ENCODE data around the gene DLGAP1. TPM values are rescaled to one million over a fixed set of nuclear protein-coding genes. Genes with fewer than 3 reads are reported as not detected.

DLGAP1 gene
- total RNA-seq, 2 experiments from 2014 or later: 0.31 to 0.36 TPM

- H3K4me1 Mint-ChIP-seq (ENCODE audit: low read depth): peaks cover 13% of the 10 kb centered on the region
- Histone ChIP-seq H3K27me3 (ENCODE audit: control insufficient read depth in 1 of 2, insufficient read depth in 2 of 2, low read length in 2 of 2) (peaks cover 0 to 2% of the 10 kb centered on the region in 2 experiments), H3K27ac (ENCODE audit: low read depth in 1 of 2, low read length in 2 of 2) (no peak overlapping the region), H3K4me1 (ENCODE audit: insufficient read depth, low read length) (no peaks in the 10 kb centered on the region), H3K4me3 (ENCODE audit: low read length) (no peak overlapping the region), H3K36me3 (ENCODE audit: insufficient read depth, low read length) (no peaks in the 10 kb centered on the region), H3K9me3 (ENCODE audit: control insufficient read depth in 1 of 2, insufficient read depth in 1 of 2, low read length in 2 of 2) (no peaks in the 10 kb centered on the region)
- H3K36me3 Mint-ChIP-seq (ENCODE audit: low read depth): no peaks in the 10 kb centered on the region
- POLR2A ChIA-PET: no interaction called here
- no peak for ATAC-seq (ENCODE audit: poor library complexity)
- intact Hi-C loops (cut with DNase I, micrococcal nuclease): no loop called here
- no peak for TF ChIP-seq CTCF (IDR thresholded peaks at IDR 0.05)
- H3K27ac Mint-ChIP-seq: no peak overlapping the region
- no peaks in the 10 kb centered on the region for H3K9me3 Mint-ChIP-seq
- H3K4me3 Mint-ChIP-seq: no peak overlapping the region
- CTCF ChIA-PET: no interaction called here
- DNase-seq: no peak
- peaks cover 33% of the 10 kb centered on the region for H3K27me3 Mint-ChIP-seq
Measured at GRCh38 chr18:3712491-3712890, 742.6 kb downstream of the DLGAP1 start.

GRCh38 chr18:3710712-3711301 lies 744.3 kb downstream of the DLGAP1 start:
- DNase-seq: peak in 2 of 14 experiments; percentile 24 to 27
- H3K36me3 Mint-ChIP-seq (ENCODE audit: low read depth): no peaks in the 10 kb centered on the region
- intact Hi-C loops (cut with DNase I, micrococcal nuclease): no loop called here
- H3K27ac Mint-ChIP-seq: no peak overlapping the region
- Histone ChIP-seq H3K4me1 (ENCODE audit: insufficient read depth, low read length) (no peaks in the 10 kb centered on the region), H3K36me3 (ENCODE audit: insufficient read depth, low read length) (no peaks in the 10 kb centered on the region), H3K27ac (ENCODE audit: low read depth in 1 of 2, low read length in 2 of 2) (no peak overlapping the region), H3K9me3 (ENCODE audit: control insufficient read depth in 1 of 2, insufficient read depth in 1 of 2, low read length in 2 of 2) (no peaks in the 10 kb centered on the region), H3K27me3 (ENCODE audit: control insufficient read depth in 1 of 2, insufficient read depth in 2 of 2, low read length in 2 of 2) (peaks cover 0 to 2% of the 10 kb centered on the region in 2 experiments), H3K4me3 (ENCODE audit: low read length) (no peak overlapping the region)
- H3K27me3 Mint-ChIP-seq: peaks cover 41% of the 10 kb centered on the region
- no peak for TF ChIP-seq CTCF (IDR thresholded peaks at IDR 0.05)
- no peaks in the 10 kb centered on the region for H3K9me3 Mint-ChIP-seq
- no peak overlapping the region for H3K4me3 Mint-ChIP-seq
- ATAC-seq (ENCODE audit: poor library complexity): no peak
- peaks cover 13% of the 10 kb centered on the region for H3K4me1 Mint-ChIP-seq (ENCODE audit: low read depth)
- ChIA-PET CTCF (no interaction called here), POLR2A (no interaction called here)

GRCh38 chr18:3709205-3709604 lies 745.9 kb downstream of the DLGAP1 start:
- H3K9me3 Mint-ChIP-seq: no peaks in the 10 kb centered on the region

More at GRCh38 chr18:3709205-3709604, 745.9 kb downstream of the DLGAP1 start:
- H3K9me3 ChIP-seq (ENCODE audit: control insufficient read depth in 1 of 2, insufficient read depth in 1 of 2, low read length in 2 of 2): no peaks in the 10 kb centered on the region
- no peaks in the 10 kb centered on the region for H3K36me3 ChIP-seq (ENCODE audit: insufficient read depth, low read length)
- intact Hi-C loops (cut with DNase I, micrococcal nuclease): loop anchor here in 1 of 2 experiments (10.0 kb wide), 1 partner anchor 286 kb away; no protein-coding TSS in a partner anchor
- DNase-seq (no peak), ATAC-seq (ENCODE audit: poor library complexity) (no peak)
- Mint-ChIP-seq H3K27me3 (peaks cover 44% of the 10 kb centered on the region), H3K4me3 (no peak overlapping the region), H3K4me1 (ENCODE audit: low read depth) (peaks cover 8% of the 10 kb centered on the region), H3K36me3 (ENCODE audit: low read depth) (no peaks in the 10 kb centered on the region), H3K27ac (no peak overlapping the region)
- H3K4me1 ChIP-seq (ENCODE audit: insufficient read depth, low read length): no peaks in the 10 kb centered on the region
- POLR2A ChIA-PET: no interaction called here
- no peak overlapping the region for H3K27ac ChIP-seq (ENCODE audit: low read depth in 1 of 2, low read length in 2 of 2)
- TF ChIP-seq CTCF (IDR thresholded peaks at IDR 0.05): no peak
- CTCF ChIA-PET: no interaction called here
- H3K4me3 ChIP-seq (ENCODE audit: low read length): no peak overlapping the region
- peaks cover 0 to 2% of the 10 kb centered on the region in 2 experiments for H3K27me3 ChIP-seq (ENCODE audit: control insufficient read depth in 1 of 2, insufficient read depth in 2 of 2, low read length in 2 of 2)

Data from CD4-positive, alpha-beta T cell (primary cell).